ENCODE measurements around the gene TYW5. TPM values are rescaled to one million over a fixed set of nuclear protein-coding genes. Genes with fewer than 3 reads are reported as not detected.
"Not testable (repeated sequence)": the region's sequence is repeated elsewhere in the genome, so short reads cannot be mapped to it uniquely, and the experiment has no call there.

The TYW5 gene
- total RNA-seq, 4 donors from 2014 or later: 3.5 to 7.5 (median 4.3) TPM

DNA sequence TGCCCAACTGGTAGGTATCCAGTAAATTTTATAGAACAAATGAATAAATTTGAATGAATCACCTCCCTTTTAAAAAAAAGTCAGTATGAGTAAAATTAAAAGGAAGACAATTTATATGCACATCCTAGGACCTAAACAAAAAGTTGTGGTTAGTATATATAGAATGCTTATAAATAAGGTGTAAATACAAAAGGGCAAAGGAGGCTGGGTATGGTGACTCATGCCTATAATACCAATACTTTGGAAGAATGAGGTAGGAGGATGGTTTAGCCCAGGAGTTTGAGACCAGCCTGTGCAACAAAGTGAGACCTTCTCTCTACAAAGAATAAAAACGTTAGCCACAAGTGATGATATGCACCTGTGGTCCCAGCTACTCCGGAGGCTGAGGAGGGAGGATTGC is 31.4 kb downstream of the TYW5 start:
- TF ChIP-seq, protein P1, sequence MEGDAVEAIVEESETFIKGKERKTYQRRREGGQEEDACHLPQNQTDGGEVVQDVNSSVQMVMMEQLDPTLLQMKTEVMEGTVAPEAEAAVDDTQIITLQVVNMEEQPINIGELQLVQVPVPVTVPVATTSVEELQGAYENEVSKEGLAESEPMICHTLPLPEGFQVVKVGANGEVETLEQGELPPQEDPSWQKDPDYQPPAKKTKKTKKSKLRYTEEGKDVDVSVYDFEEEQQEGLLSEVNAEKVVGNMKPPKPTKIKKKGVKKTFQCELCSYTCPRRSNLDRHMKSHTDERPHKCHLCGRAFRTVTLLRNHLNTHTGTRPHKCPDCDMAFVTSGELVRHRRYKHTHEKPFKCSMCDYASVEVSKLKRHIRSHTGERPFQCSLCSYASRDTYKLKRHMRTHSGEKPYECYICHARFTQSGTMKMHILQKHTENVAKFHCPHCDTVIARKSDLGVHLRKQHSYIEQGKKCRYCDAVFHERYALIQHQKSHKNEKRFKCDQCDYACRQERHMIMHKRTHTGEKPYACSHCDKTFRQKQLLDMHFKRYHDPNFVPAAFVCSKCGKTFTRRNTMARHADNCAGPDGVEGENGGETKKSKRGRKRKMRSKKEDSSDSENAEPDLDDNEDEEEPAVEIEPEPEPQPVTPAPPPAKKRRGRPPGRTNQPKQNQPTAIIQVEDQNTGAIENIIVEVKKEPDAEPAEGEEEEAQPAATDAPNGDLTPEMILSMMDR (IDR thresholded peaks at IDR 0.05): no peak
- no peak for TF ChIP-seq POLR2AphosphoS5 (IDR thresholded peaks at IDR 0.05)
- TF ChIP-seq POLR2A (IDR thresholded peaks at IDR 0.05; ENCODE audit: low read depth): no peak
- TF ChIP-seq EP300 (IDR thresholded peaks at IDR 0.05): no peak
- Histone ChIP-seq H3K4me1 (no peaks in the 10 kb centered on the region), H3K36me3 (peaks cover 0 to 14% (median 5%) of the 10 kb centered on the region in 4 donors), H3K4me3 (no peak overlapping the region), H3K27ac (replicated peaks in 1 of 4) (no peak overlapping the region), H3K9me3 (no peaks in the 10 kb centered on the region), H3K27me3 (no peaks in the 10 kb centered on the region)
- DNase-seq (ENCODE audit: extremely low spot score): no peak
- 74% methylated on average over 2 of the region's 2 CpGs for WGBS
- intact Hi-C loops (cut with DNase I): no loop called here

DNA sequence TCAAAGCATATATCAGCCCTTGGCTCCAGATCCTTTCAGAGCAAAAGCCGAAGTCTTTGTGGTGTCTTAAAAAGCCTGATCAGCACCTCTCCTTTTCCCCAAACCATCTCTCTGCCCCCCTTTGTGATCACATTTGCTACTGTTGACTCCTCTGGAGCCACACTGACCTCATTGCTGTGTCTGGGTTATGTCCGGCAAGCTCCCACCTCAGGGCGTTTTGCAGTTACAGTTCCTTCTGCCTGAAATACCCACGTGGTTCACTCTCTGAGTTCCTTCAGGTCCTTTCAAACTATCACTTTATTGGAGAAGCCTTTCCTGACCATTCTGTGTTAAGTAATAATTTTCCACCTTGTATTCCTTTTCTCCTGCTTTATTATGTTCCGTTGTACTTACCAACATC is 32.4 kb downstream of the TYW5 start:
- no peaks in the 10 kb centered on the region for H3K27me3 ChIP-seq
- TF ChIP-seq, protein P1 (IDR thresholded peaks at IDR 0.05): no peak
- no peak for TF ChIP-seq EP300 (IDR thresholded peaks at IDR 0.05)
- TF ChIP-seq POLR2AphosphoS5 (IDR thresholded peaks at IDR 0.05): no peak
- TF ChIP-seq POLR2A (IDR thresholded peaks at IDR 0.05; ENCODE audit: low read depth): no peak
- intact Hi-C loops (cut with DNase I): no loop called here
- no peaks in the 10 kb centered on the region for H3K4me1 ChIP-seq
- H3K36me3 ChIP-seq: peaks cover 5 to 25% (median 14%) of the 10 kb centered on the region in 4 donors
- no peaks in the 10 kb centered on the region for H3K9me3 ChIP-seq
- 77% methylated on average over 5 of the region's 5 CpGs for WGBS
- no peak overlapping the region for H3K27ac ChIP-seq (replicated peaks in 1 of 4)
- no peak for DNase-seq (ENCODE audit: extremely low spot score)
- no peak overlapping the region for H3K4me3 ChIP-seq

DNA sequence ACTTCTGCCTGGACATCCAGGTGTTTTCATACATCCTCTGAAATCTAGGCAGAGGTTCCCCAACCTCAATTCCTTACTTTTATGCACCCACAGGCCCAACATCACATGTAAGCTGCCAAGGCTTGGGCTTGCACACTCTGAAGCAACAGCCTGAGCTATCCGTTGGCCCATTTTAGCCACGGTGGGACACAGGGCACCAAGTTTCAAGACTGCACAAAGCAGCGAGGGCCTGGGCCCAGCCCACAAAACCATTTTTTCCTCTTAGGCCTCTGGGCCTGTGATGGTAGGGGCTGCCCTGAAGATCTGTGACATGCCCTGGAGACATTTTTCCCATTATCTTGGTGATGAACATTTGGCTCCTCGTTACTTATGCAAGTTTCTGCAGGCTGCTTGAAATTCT is 38.3 kb downstream of the TYW5 start:
- DNase-seq (ENCODE audit: extremely low spot score): no peak
- Histone ChIP-seq H3K27me3 (no peaks in the 10 kb centered on the region), H3K27ac (replicated peaks in 1 of 4) (no peak overlapping the region), H3K9me3 (no peaks in the 10 kb centered on the region), H3K36me3 (peaks cover 5 to 37% (median 25%) of the 10 kb centered on the region in 4 donors), H3K4me1 (peaks cover 12 to 27% (median 23%) of the 10 kb centered on the region in 4 donors), H3K4me3 (no peak overlapping the region)
- no peak for TF ChIP-seq EP300 (IDR thresholded peaks at IDR 0.05)
- TF ChIP-seq POLR2A (IDR thresholded peaks at IDR 0.05; ENCODE audit: low read depth): no peak
- TF ChIP-seq, protein P1 (IDR thresholded peaks at IDR 0.05): no peak
- no peak for TF ChIP-seq POLR2AphosphoS5 (IDR thresholded peaks at IDR 0.05)
- intact Hi-C loops (cut with DNase I): no loop called here
- 99% methylated on average over 4 of the region's 4 CpGs for WGBS

DNA sequence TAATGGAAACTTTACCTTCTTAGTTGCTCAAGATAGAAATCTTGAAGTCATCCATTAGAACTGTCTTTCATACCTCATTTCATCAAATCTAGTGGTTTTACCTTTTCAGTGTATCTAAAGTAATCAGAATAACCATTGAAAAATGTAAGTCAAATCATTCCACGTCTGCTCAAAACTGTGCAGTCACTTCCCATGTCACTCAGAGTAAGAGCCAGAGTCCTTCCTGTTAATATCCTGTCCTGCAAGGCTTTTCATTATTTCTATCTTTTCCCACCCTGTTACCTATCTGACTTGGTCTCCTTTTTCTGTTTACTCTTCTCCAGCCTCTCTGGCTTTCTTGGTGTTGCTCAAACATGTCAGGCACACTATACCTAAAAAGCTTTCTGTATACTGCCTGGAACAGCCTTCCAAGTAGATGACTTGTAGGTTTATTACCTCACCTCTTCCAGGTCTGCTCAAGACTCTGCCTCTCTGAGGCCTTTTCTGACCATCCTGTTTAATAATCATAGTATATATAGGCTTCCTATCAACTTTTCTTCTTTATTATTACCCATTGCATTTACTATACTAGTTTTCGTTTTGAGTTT is 40.8 kb downstream of the TYW5 start:
- no peaks in the 10 kb centered on the region for H3K9me3 ChIP-seq
- 74% methylated on average over 2 of the region's 2 CpGs for WGBS
- TF ChIP-seq POLR2A (IDR thresholded peaks at IDR 0.05; ENCODE audit: low read depth) (no peak), EP300 (IDR thresholded peaks at IDR 0.05) (no peak), POLR2AphosphoS5 (IDR thresholded peaks at IDR 0.05) (no peak)
- TF ChIP-seq, protein P1 (IDR thresholded peaks at IDR 0.05): no peak
- no peak overlapping the region for H3K4me3 ChIP-seq
- intact Hi-C loops (cut with DNase I): no loop called here
- H3K27ac ChIP-seq (replicated peaks in 1 of 4): no peak overlapping the region
- no peak for DNase-seq (ENCODE audit: extremely low spot score)
- H3K27me3 ChIP-seq: no peaks in the 10 kb centered on the region
- peaks cover 5 to 34% (median 25%) of the 10 kb centered on the region in 4 donors for H3K36me3 ChIP-seq
- peaks cover 18 to 35% (median 30%) of the 10 kb centered on the region in 4 donors for H3K4me1 ChIP-seq

DNA sequence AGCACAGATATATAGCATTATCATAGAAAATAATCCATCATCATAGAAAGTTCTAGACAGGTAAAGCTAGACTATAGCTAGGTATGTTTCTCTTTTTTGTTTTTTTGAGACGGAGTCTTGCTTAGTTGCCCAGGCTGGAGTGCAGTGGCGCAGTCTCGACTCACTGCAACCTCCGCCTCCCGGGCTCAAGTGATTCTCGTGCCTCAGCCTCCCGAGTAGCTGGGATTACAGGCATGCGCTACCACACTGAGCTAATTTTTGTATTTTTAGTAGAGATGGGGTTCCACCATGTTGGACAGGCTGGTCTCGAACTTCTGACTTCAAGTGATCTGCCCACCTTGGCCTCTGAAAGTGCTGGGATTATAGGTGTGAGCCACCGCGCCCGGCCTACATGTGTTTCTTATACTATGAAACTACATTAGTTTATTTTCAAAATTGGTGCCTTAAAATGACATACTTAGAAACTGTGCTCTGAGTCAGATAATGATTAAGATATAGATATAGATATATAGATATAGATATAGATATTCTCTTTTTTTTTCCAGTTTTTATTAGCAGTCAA is 42.7 kb downstream of the TYW5 start:
- intact Hi-C loops (cut with DNase I); DNase-seq (ENCODE audit: extremely low spot score); H3K9me3 ChIP-seq; H3K27me3 ChIP-seq: not testable (repeated sequence)
- Histone ChIP-seq H3K4me3 (peak overlapping the region; percentile 69 to 94 (median 82)), H3K4me1 (peaks cover 18 to 35% (median 30%) of the 10 kb centered on the region in 4 donors), H3K36me3 (peaks cover 0 to 16% (median 11%) of the 10 kb centered on the region in 4 donors), H3K27ac (replicated peaks in 1 of 4) (peak overlapping the region in 2 of 4 donors; percentile 94 to 96)
- 93% methylated on average over 12 of the region's 12 CpGs for WGBS
